Measurements from ENCODE around the gene RNF26. TPM values are rescaled to one million over a fixed set of nuclear protein-coding genes. Genes with fewer than 3 reads are reported as not detected.

Gene RNF26
- total RNA-seq, 3 donors from 2014 or later, result 8.8 to 11.2 (median 9.7) TPM

DNA sequence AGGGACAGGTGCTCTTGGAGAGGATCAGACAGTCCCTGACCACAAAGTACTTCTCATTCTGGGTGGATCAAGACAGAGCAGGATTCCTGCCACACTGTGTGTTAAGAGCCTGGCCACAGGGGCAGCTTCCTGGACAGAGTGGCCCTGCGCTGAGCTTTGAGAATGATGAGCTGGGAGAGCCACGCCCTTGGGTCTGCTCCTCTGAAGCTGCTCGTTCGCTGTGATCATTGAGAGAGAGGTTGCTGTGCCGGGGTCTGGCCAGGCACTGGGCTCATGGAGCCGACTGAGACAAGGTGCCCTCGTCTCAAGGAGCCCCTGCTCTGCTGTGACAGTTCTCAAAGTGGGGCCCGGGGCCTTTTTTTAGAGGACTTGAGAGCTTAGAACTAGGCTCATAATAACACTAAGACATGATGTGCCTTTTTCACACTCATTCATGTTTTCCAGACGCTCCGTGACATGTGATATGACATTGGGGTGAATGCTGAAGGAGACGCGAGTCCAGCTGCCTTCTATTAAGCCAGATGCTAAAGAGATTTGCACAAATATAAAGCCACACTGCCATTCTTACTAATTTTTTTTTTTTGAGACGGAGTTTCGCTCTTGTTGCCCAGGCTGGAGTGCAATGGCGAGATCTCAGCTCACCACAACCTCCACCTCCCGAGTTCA, 13.7 kb downstream of the RNF26 start:
- no peaks in the 10 kb centered on the region for H3K36me3 ChIP-seq
- peaks cover 0 to 4% of the 10 kb centered on the region in 2 donors for H3K4me1 ChIP-seq
- TF ChIP-seq POLR2AphosphoS5 (IDR thresholded peaks at IDR 0.05) (no peak), POLR2A (IDR thresholded peaks at IDR 0.05) (no peak)
- TF ChIP-seq, protein P1, sequence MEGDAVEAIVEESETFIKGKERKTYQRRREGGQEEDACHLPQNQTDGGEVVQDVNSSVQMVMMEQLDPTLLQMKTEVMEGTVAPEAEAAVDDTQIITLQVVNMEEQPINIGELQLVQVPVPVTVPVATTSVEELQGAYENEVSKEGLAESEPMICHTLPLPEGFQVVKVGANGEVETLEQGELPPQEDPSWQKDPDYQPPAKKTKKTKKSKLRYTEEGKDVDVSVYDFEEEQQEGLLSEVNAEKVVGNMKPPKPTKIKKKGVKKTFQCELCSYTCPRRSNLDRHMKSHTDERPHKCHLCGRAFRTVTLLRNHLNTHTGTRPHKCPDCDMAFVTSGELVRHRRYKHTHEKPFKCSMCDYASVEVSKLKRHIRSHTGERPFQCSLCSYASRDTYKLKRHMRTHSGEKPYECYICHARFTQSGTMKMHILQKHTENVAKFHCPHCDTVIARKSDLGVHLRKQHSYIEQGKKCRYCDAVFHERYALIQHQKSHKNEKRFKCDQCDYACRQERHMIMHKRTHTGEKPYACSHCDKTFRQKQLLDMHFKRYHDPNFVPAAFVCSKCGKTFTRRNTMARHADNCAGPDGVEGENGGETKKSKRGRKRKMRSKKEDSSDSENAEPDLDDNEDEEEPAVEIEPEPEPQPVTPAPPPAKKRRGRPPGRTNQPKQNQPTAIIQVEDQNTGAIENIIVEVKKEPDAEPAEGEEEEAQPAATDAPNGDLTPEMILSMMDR (IDR thresholded peaks at IDR 0.05), result no peak
- DNase-seq (ENCODE audit: low spot score in 2 of 2), result no peak
- intact Hi-C loops (cut with DNase I; ENCODE audit: low total_unique reads), result no loop called here
- H3K9me3 ChIP-seq, result no peaks in the 10 kb centered on the region
- H3K4me3 ChIP-seq, result no peak overlapping the region
- H3K27me3 ChIP-seq, result no peaks in the 10 kb centered on the region
- no peak overlapping the region for H3K27ac ChIP-seq

DNA sequence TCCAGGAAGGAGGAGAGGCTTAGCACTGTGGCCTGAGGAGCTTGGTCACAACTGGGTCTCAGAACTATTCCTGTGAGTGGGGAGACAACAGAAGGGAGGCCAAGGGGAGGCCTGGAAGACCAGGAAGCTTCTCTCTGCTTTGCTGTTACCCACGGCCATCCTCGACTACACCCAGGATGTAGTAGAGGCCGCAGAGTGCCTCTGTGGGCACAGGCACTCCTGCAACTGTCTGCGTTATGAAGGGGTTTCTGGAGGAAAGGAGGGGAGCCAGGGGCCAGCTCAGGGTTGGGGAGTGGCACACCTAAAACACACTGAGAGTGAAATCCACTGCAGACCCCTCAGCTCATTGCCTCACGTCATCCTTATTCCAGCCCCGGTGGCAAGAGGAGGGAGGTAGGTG, 16.0 kb downstream of the RNF26 start:
- Histone ChIP-seq H3K27me3 (no peaks in the 10 kb centered on the region), H3K36me3 (no peaks in the 10 kb centered on the region), H3K4me3 (no peak overlapping the region), H3K9me3 (no peaks in the 10 kb centered on the region), H3K4me1 (peaks cover 0 to 4% of the 10 kb centered on the region in 2 donors), H3K27ac (no peak overlapping the region)
- intact Hi-C loops (cut with DNase I; ENCODE audit: low total_unique reads), result no loop called here
- TF ChIP-seq, protein P1 (IDR thresholded peaks at IDR 0.05), result no peak
- TF ChIP-seq POLR2AphosphoS5 (IDR thresholded peaks at IDR 0.05) (no peak), POLR2A (IDR thresholded peaks at IDR 0.05) (no peak)
- no peak for DNase-seq (ENCODE audit: low spot score in 2 of 2)

DNA sequence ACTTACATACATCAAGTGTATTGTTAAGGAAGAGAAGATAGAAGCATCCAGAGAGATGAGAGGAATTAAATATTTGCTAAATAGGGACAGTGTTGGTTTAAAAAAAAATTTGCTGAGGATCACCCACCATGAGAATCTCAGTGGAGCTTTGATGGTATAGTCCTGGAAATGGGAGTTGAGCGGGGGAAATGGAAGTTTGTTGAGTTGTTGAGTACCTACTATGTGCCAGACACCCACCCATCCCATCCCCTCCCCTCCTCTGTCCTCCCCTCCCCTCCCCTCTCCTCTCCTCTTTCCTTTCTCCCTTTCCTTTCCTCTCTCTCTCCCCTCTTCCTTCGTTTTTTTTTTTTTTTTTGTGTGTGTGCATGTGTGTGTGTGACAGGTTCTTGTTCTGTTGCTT, 16.9 kb downstream of the RNF26 start:
- H3K9me3 ChIP-seq, result no peaks in the 10 kb centered on the region
- intact Hi-C loops (cut with DNase I; ENCODE audit: low total_unique reads), result no loop called here
- H3K4me1 ChIP-seq, result peaks cover 0 to 4% of the 10 kb centered on the region in 2 donors
- no peak for DNase-seq (ENCODE audit: low spot score in 2 of 2)
- no peaks in the 10 kb centered on the region for H3K27me3 ChIP-seq
- TF ChIP-seq, protein P1 (IDR thresholded peaks at IDR 0.05), result no peak
- no peak for TF ChIP-seq POLR2A (IDR thresholded peaks at IDR 0.05)
- no peak overlapping the region for H3K27ac ChIP-seq
- H3K36me3 ChIP-seq, result no peaks in the 10 kb centered on the region
- H3K4me3 ChIP-seq, result no peak overlapping the region

DNA sequence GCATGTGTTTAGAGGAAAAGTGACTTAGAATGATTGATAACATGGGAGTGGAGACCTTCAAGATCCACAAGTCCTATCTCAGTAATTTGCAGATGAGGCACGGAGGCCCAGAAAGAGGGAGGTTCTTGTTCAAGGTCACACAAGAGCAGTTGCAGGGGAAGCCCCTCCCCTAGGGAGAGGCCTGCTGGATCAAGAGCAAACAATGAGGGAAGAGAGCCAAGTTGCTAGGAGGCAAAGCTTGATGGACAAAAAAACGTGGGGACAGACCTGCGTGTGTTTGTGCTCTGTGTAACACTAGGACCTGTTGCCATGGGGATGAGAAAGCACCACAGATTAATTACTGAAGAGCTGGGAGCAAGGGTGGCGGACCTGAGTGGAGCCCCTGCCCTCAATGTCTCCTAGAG, 18.5 kb downstream of the RNF26 start:
- TF ChIP-seq POLR2AphosphoS5 (IDR thresholded peaks at IDR 0.05) (no peak), POLR2A (IDR thresholded peaks at IDR 0.05) (no peak)
- TF ChIP-seq, protein P1 (IDR thresholded peaks at IDR 0.05), result no peak
- intact Hi-C loops (cut with DNase I; ENCODE audit: low total_unique reads), result no loop called here
- Histone ChIP-seq H3K4me3 (no peak overlapping the region), H3K36me3 (no peaks in the 10 kb centered on the region), H3K27me3 (no peaks in the 10 kb centered on the region), H3K4me1 (peaks cover 0 to 4% of the 10 kb centered on the region in 2 donors), H3K9me3 (no peaks in the 10 kb centered on the region), H3K27ac (no peak overlapping the region)
- DNase-seq (ENCODE audit: low spot score in 2 of 2), result no peak

DNA sequence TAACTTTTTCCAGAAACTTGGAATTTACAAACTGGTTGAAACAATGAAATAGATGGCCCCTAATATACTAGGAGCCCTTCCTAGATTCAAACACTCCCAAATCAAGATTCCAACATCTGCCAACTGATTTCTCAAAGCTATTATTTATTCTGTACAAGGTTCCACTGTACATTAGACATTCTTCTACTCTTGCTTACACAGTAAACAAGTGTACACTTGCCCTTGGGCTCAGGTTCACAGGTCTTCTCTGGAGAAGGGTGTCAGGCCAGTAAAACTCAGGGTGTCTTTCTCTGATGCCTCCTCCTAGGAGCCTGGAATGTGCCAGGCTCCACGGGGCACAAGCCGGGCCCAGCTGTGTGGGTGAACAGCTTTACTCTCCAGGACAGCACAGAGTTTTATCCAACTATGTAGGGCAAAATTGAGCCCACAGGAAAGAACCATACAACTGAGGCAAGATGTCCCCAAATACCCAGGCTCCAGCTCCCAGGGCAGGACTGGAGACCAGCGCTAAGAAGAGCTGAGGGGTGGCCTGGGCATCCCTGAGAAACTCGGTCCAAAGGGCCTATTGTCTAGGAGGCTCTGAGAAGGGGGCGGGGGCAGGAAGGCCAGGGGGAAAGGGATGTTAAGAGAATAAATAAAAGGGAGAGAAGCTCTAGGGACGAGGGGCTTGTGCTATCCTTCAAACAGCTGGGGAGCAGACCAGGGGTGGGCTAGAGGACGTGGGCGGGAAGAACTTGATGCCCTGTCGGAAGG, 20.9 kb downstream of the RNF26 start:
- TF ChIP-seq, protein P1 (IDR thresholded peaks at IDR 0.05), result no peak
- no peak for TF ChIP-seq POLR2A (IDR thresholded peaks at IDR 0.05)
- no peak for TF ChIP-seq POLR2AphosphoS5 (IDR thresholded peaks at IDR 0.05)
- no peak overlapping the region for H3K4me3 ChIP-seq
- DNase-seq (ENCODE audit: low spot score in 2 of 2), result no peak
- H3K27ac ChIP-seq, result no peak overlapping the region
- H3K9me3 ChIP-seq, result no peaks in the 10 kb centered on the region
- intact Hi-C loops (cut with DNase I; ENCODE audit: low total_unique reads), result loop anchor here (5.0 kb wide), 1 partner anchor 122 kb away; no protein-coding TSS in a partner anchor
- H3K27me3 ChIP-seq, result no peaks in the 10 kb centered on the region
- H3K36me3 ChIP-seq, result no peaks in the 10 kb centered on the region
- H3K4me1 ChIP-seq, result peaks cover 0 to 4% of the 10 kb centered on the region in 2 donors
